Activated B cell treated with CpG ODN at 0.5 μM for 24 hours (primary cell): ENCODE data around the gene CCL1. TPM values are rescaled to one million over a fixed set of nuclear protein-coding genes. Genes with fewer than 3 reads are reported as not detected.

Source experiments
- ATAC-seq: fragments of 200-7000 bp; cut with Tn5 transposase; one replicate; pipeline ENCODE4 v1.10.0; 2021; ENCODE audit warnings: low read depth, mild to moderate bottlenecking, moderate library complexity
- CTCF ChIA-PET: fragments of 350-600 bp; sonication (Branson Sonifier 250); formaldehyde crosslinking; loops from one replicate; lab custom pipeline; 2021; ENCODE audit warnings: antibody characterized with exemption; lab: Charles Lee
- POLR2A ChIA-PET: fragments of 350-600 bp; sonication (Branson Sonifier 250); formaldehyde crosslinking; loops from one replicate; lab custom pipeline; 2021; ENCODE audit warnings: antibody characterized with exemption; lab: Charles Lee
- DNase-seq: peaks from one replicate; pipeline ENCODE4 v3.0.0; 2022
- H3K27ac Mint-ChIP-seq: one replicate; pipeline ENCODE4 v1.8.0; 2020; ENCODE audit warnings: mixed read lengths
- H3K27me3 Mint-ChIP-seq: one replicate; pipeline ENCODE4 v1.8.0; 2021; ENCODE audit warnings: mixed read lengths
- H3K36me3 Mint-ChIP-seq: one replicate; pipeline ENCODE4 v1.8.0; 2021; ENCODE audit warnings: low read depth, mixed read lengths
- H3K4me1 Mint-ChIP-seq: one replicate; pipeline ENCODE4 v1.8.0; 2021; ENCODE audit warnings: mixed read lengths
- H3K4me3 Mint-ChIP-seq: one replicate; pipeline ENCODE4 v1.8.0; 2020; ENCODE audit warnings: mild to moderate bottlenecking, mixed read lengths
- H3K9me3 Mint-ChIP-seq: one replicate; pipeline ENCODE4 v1.8.0; 2020; ENCODE audit warnings: mixed read lengths
- intact Hi-C: fragments of 100-400 bp; cut with micrococcal nuclease; formaldehyde crosslinking; loops from one replicate; pipeline ENCODE4 v1.15.1; 2024
- total RNA-seq: library from RNA; stranded (reverse); gene quantifications from 2 replicates; pipeline ENCODE4 v1.2.3, GENCODE V29; 2022
- TF ChIP-seq, protein P1 (sequence below): fragments of 200-600 bp; IDR thresholded peaks from one replicate; pipeline ENCODE4 v1.8.0; 2022; ENCODE audit warnings: antibody characterized with exemption, mild to moderate bottlenecking

CCL1 gene
- total RNA-seq, 1 donor from 2014 or later, result not detected

DNA sequence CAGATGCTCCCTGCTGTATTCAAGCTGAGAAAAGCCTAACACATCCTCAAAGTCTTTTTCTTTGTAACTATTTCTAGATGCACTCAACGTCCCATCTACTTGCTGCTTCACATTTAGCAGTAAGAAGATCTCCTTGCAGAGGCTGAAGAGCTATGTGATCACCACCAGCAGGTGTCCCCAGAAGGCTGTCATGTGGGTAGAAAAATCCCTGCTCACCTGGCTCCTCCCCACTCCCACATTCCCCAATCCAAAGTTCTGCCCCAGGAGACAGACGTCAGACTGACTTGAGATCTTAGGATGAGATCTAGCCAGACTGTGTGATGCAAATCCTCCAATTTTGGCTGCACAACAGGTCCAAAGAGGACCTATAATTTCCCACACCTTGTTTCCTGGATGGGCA lies 5.6 kb downstream of the CCL1 start:
- H3K4me3 Mint-ChIP-seq, result no peak overlapping the region
- CTCF ChIA-PET, result interaction anchor here (3.6 kb wide), 1 partner anchor 156 kb away, joined by 13 read pairs; no protein-coding TSS in a partner anchor

DNA sequence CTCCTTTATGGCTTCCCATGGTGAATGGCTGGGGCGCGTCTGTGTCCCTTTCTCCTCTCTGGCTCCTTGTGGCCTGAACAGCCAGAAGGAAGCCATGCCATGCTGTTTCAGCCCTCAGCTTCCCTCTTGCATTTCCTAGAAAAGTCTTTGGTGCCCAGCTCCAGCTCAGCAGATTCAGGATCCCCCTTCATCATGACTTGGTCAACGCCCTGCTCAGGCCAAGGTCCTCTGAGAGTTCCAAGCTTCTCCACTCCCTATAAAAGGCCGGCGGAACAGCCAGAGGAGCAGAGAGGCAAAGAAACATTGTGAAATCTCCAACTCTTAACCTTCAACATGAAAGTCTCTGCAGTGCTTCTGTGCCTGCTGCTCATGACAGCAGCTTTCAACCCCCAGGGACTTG lies 6.8 kb downstream of the CCL1 start, which contains the start of gene CCL13:
Gene CCL13 (plus strand): TSS at position 287 of the 400 bp plus-strand sequence. CDS start 47 bp downstream, at position 334.
- ATAC-seq (no peak), DNase-seq (no peak)
- TF ChIP-seq, protein P1, sequence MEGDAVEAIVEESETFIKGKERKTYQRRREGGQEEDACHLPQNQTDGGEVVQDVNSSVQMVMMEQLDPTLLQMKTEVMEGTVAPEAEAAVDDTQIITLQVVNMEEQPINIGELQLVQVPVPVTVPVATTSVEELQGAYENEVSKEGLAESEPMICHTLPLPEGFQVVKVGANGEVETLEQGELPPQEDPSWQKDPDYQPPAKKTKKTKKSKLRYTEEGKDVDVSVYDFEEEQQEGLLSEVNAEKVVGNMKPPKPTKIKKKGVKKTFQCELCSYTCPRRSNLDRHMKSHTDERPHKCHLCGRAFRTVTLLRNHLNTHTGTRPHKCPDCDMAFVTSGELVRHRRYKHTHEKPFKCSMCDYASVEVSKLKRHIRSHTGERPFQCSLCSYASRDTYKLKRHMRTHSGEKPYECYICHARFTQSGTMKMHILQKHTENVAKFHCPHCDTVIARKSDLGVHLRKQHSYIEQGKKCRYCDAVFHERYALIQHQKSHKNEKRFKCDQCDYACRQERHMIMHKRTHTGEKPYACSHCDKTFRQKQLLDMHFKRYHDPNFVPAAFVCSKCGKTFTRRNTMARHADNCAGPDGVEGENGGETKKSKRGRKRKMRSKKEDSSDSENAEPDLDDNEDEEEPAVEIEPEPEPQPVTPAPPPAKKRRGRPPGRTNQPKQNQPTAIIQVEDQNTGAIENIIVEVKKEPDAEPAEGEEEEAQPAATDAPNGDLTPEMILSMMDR, result no peak
- ChIA-PET POLR2A (interaction anchor here (0.6 kb wide), 1 partner anchor 664 kb away, joined by 4 read pairs; no protein-coding TSS in a partner anchor), CTCF (interaction anchor here (1.3 to 3.6 kb wide), 2 partner anchors 8 to 155 kb away, joined by 3 to 13 read pairs; no protein-coding TSS in a partner anchor)
- Mint-ChIP-seq H3K27me3 (peaks cover 10% of the 10 kb centered on the region), H3K4me3 (no peak within 1 kb of the TSS), H3K9me3 (peaks cover 4% of the 10 kb centered on the region), H3K27ac (no peak within 1 kb of the TSS), H3K4me1 (no peaks in the 10 kb centered on the region), H3K36me3 (no peaks in the 10 kb centered on the region)
- intact Hi-C loops, result no loop called here

More for the DNA sequence above, 5.6 kb downstream of the CCL1 start:
- Mint-ChIP-seq H3K36me3 (no peaks in the 10 kb centered on the region), H3K27me3 (peaks cover 7% of the 10 kb centered on the region), H3K4me1 (no peaks in the 10 kb centered on the region), H3K27ac (no peak overlapping the region), H3K9me3 (peaks cover 4% of the 10 kb centered on the region)
- ATAC-seq, result no peak
- DNase-seq, result no peak
- TF ChIP-seq, protein P1, result no peak
- intact Hi-C loops, result no loop called here
- POLR2A ChIA-PET, result no interaction called here

DNA sequence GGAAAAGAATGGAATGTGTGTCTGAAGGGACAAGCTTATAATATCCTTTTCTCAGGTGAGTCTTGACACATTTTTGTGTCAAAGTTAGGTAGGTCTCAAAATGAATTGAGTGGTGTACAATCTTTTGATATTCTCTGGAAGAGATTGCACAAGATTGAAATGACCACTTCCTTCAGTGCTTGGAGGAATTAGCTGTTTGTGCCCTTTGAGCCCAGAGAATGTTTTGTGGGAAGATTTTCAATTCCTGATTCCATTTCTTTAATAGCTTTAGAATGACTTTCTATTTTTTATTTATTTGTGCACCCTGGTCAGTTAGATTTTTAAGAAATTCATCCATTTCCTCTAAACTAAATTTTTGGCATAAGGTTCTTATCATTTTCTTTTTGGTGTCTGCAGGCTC lies 8.4 kb downstream of the CCL1 start:
- CTCF ChIA-PET, result interaction anchor here (1.3 kb wide), 1 partner anchor 9 kb away, joined by 3 read pairs; no protein-coding TSS in a partner anchor
- H3K27ac Mint-ChIP-seq, result no peak overlapping the region
- intact Hi-C loops, result no loop called here
- POLR2A ChIA-PET, result no interaction called here
- TF ChIP-seq, protein P1, result no peak
- no peaks in the 10 kb centered on the region for H3K36me3 Mint-ChIP-seq
- H3K27me3 Mint-ChIP-seq, result peaks cover 10% of the 10 kb centered on the region
- H3K9me3 Mint-ChIP-seq, result peaks cover 4% of the 10 kb centered on the region
- DNase-seq (no peak), ATAC-seq (no peak)
- no peak overlapping the region for H3K4me3 Mint-ChIP-seq
- no peaks in the 10 kb centered on the region for H3K4me1 Mint-ChIP-seq

DNA sequence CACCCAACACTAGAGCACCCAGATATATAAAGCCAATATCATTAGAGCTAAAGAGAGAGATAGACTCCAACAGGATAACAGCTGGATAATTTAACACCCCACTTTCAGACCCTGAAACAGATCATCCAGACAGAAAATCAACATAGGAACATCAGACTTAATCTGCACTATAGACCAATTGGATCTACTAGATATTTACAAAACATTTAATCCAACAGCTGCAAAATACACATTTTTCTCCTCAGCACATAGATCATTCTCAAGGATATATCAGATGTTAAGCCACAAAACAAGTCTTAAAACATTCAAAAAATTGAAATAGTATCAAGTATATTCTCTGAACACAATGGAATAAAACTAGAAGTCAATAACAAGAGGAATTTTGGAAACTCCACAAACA lies 10.8 kb downstream of the CCL1 start:
- POLR2A ChIA-PET, result no interaction called here
- DNase-seq (no peak), ATAC-seq (no peak)
- Mint-ChIP-seq H3K27me3 (peaks cover 10% of the 10 kb centered on the region), H3K4me1 (no peaks in the 10 kb centered on the region), H3K36me3 (no peaks in the 10 kb centered on the region), H3K4me3 (no peak overlapping the region), H3K27ac (no peak overlapping the region), H3K9me3 (peaks cover 4% of the 10 kb centered on the region)
- CTCF ChIA-PET, result interaction anchor here (1.4 kb wide), 1 partner anchor 152 kb away, joined by 3 read pairs; no protein-coding TSS in a partner anchor
- TF ChIP-seq, protein P1, result no peak
- intact Hi-C loops, result no loop called here

DNA sequence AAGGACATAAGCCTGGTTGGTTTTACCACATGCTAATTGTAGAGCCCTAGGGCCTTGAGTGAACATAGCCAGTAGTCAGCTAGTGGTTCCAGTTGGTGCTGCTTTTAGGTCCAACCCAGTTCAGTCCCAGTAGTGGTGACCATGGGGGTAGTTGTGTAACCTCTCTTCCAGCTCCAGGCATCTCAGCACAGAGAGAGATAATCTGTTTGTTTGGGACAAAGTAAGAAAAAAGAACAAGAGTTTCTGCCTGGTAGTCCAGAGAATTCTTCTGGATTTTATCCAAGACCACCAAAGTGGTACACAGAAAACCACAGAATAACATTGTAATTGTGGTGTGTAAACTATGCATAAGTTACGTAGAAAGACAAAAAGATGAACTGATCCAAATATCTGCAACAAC lies 11.9 kb downstream of the CCL1 start:
- ATAC-seq (no peak), DNase-seq (no peak)
- ChIA-PET CTCF (interaction anchor here (1.9 kb wide), 1 partner anchor 10 kb away, joined by 10 read pairs; no protein-coding TSS in a partner anchor), POLR2A (no interaction called here)
- Mint-ChIP-seq H3K4me3 (no peak overlapping the region), H3K9me3 (peaks cover 4% of the 10 kb centered on the region), H3K4me1 (no peaks in the 10 kb centered on the region), H3K27ac (no peak overlapping the region), H3K27me3 (peaks cover 14% of the 10 kb centered on the region), H3K36me3 (no peaks in the 10 kb centered on the region)
- TF ChIP-seq, protein P1, result no peak
- intact Hi-C loops, result no loop called here
